T-helper 17 cell (primary cell): ENCODE results near the gene LSS. TPM values are rescaled to one million over a fixed set of nuclear protein-coding genes. Genes with fewer than 3 reads are reported as not detected.
"Not testable (repeated sequence)": the region's sequence is repeated elsewhere in the genome, so short reads cannot be mapped to it uniquely, and the experiment has no call there.

ENCODE experiments used
- ATAC-seq: fragments of 150-1000 bp; cut with Tn5 transposase; 2 replicates; pipeline ENCODE4 v1.10.0; 2021; ENCODE audit warnings: mild to moderate bottlenecking, moderate library complexity
- DNase-seq, 3 donors: peaks; one replicate each; pipeline versions ENCODE4 v3.0.0 to v3.0.0-alpha.2; 2020 to 2021
- H3K9me3 ChIP-seq: one replicate; pipeline ENCODE4 v1.7.0; 2013; ENCODE audit warnings: low read length, mild to moderate bottlenecking; ENCODE audit not compliant: control insufficient read depth, poor library complexity, severe bottlenecking
- H3K27ac Mint-ChIP-seq: one replicate; pipeline ENCODE4 v1.8.0; 2022; ENCODE audit warnings: mild to moderate bottlenecking, moderate library complexity, mixed read lengths
- H3K27me3 Mint-ChIP-seq: one replicate; pipeline ENCODE4 v1.8.0; 2022; ENCODE audit warnings: mixed read lengths
- H3K36me3 Mint-ChIP-seq: one replicate; pipeline ENCODE4 v1.8.0; 2022; ENCODE audit warnings: low read depth, mixed read lengths
- H3K4me1 Mint-ChIP-seq: one replicate; pipeline ENCODE4 v1.8.0; 2022; ENCODE audit warnings: mild to moderate bottlenecking, mixed read lengths
- H3K4me3 Mint-ChIP-seq: one replicate; pipeline ENCODE4 v1.8.0; 2022; ENCODE audit warnings: mild to moderate bottlenecking, moderate library complexity, mixed read lengths
- total RNA-seq, 4 donors: library from RNA in 2 of 4; stranded (reverse) in 2 of 4; gene quantifications; one replicate each; pipeline ENCODE4 v1.2.3 and lab custom pipeline; 2022 to 2026

The LSS gene
- total RNA-seq, 2 donors from 2014 or later = 31.1 to 36.8 TPM

DNA sequence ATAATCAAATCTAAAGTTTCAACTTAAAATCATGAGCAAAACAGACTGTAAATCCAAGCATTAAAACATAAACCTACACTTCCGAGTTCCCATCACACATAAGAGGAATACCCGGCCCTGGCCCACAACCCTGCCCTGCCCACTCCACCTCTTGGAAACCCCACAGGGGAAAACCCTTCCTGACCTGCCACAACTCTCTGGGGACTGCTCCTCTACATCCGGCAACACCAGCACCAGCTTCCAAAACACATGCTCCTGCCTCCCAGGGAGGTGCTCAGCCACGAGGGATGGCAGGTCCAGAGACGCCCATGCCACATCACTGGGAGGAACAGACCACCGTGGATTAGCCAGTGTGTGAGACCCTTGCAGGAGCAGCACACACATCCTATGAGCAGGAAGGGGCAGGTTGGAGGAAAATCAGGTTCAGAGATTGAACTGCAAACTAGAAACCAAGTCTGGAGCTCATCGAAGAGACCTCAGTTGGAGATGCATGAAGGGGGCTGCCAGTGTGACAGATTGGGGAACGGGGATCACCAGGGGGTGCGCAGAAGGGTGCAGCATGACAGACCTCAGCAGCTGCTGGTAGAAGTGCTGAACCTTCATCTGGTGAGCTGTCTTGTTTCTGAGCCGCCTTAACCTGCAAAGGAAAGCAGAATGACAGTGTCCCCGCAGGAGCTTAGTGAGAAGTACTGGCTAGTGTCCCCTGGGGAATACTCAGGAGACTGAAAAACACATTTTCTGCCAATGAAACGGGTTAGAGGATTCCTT, 25.8 kb upstream of the LSS start:
- Mint-ChIP-seq H3K27ac (peak overlapping the region; percentile 81), H3K4me3 (peak overlapping the region; percentile 73), H3K27me3 (no peaks in the 10 kb centered on the region), H3K36me3 (peaks cover 18% of the 10 kb centered on the region), H3K4me1 (peaks cover 33% of the 10 kb centered on the region)
- DNase-seq = no peak
- no peak for ATAC-seq
- no peaks in the 10 kb centered on the region for H3K9me3 ChIP-seq

DNA sequence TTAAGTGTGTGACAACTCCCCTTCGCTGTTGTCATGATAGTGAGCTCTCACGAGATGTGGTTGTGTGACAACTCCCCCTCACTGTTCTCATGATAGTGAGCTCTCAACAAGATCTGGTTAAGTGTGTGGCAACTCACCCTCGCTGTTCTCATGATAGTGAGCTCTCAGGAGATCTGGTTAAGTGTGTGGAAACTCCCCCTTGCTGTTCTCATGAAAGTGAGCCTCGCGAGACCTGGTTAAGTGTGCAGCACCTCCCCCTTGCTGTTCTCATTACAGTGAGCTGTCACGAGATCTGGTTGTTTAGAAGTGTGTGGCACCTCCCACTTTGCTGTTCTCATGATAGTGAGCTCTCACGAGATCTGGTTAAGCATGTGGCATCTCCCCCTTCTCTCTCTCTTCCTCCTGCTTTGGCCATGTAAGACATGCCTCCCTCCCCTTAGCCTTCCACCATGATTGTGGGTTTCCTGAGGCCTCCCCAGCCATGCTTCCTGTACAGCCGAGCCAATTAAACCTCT, 25.1 kb upstream of the LSS start:
- no peaks in the 10 kb centered on the region for H3K9me3 ChIP-seq
- peaks cover 36% of the 10 kb centered on the region for H3K4me1 Mint-ChIP-seq
- no peaks in the 10 kb centered on the region for H3K27me3 Mint-ChIP-seq
- H3K4me3 Mint-ChIP-seq = peak overlapping the region; percentile 73
- ATAC-seq (peak; percentile 95), DNase-seq (peak in 2 of 3 donors; percentile 20 to 22)
- peaks cover 17% of the 10 kb centered on the region for H3K36me3 Mint-ChIP-seq
- H3K27ac Mint-ChIP-seq = peak overlapping the region; percentile 81

DNA sequence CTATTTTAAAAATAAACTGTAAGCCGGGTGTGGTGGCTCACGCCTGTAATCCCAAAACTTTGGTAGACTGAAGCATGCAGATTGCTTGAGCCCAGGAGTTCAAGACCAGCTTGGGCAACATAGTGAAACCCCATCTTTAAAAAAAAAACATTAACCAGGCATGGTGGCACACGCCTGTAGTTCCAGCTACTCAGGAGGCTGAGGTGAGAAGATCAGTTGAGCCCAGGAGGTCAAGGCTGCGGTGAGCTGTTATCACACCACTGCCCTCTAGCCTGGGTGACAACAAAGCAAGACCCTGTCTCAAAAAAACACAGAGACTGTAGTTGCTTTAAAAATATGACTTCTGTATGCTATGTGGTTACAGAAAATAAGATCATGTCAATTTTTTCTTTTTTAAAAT, 24.3 kb upstream of the LSS start:
- no peak for ATAC-seq
- no peak for DNase-seq
- Mint-ChIP-seq H3K27ac (peak overlapping the region; percentile 73), H3K4me1 (peaks cover 35% of the 10 kb centered on the region), H3K27me3 (no peaks in the 10 kb centered on the region), H3K4me3 (no peak overlapping the region), H3K36me3 (peaks cover 14% of the 10 kb centered on the region)
- H3K9me3 ChIP-seq = no peaks in the 10 kb centered on the region

DNA sequence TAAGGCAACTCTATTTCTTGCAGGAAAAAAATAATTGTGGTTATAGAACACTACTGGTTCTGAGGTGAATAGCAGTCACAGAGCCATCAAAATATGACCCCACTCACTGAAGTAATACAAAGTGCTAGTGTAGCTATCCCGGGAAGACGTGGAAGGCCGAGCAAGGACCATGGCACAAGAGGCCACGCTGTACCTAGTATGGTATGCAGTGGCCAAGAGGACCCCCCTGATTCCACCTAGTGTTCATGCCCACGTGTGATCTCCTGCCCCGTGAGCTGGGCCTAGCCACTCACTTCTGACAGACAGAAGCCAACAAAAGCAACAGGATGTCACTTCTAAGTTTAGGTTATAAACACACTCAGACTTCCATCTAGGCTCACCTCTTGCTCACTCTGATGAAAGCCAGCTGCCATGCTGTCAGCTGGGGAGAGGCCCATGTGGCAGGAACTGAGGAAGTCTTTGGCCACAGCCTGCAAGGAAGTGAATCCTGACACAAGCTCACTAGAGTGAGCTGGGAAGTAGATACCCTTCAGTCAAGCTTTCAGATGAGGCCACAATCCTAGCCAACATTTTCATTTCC, 21.7 kb upstream of the LSS start:
- Mint-ChIP-seq H3K4me3 (no peak overlapping the region), H3K27ac (peak overlapping the region; percentile 59), H3K36me3 (peaks cover 11% of the 10 kb centered on the region), H3K27me3 (no peaks in the 10 kb centered on the region), H3K4me1 (peaks cover 33% of the 10 kb centered on the region)
- no peak for DNase-seq
- H3K9me3 ChIP-seq = no peaks in the 10 kb centered on the region
- ATAC-seq = no peak

DNA sequence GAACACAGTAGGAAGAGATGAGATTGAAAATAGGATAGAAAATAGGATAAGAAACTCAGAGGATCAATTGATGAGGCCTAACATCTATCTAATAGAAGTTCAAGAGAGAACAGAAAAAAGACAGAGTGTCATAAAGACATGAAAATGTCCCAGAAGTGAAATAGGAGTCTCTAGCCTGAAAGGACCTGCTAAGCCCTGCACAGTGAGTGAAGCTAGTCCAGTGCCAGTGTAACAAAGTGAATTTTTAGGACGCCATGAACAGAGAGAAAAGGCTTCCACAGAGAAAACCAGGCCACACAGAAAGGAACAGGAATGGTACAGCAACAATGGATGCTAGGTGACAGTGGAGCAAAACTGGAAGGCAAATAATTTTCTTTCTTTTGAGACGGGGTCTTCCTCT, 20.3 kb upstream of the LSS start:
- Mint-ChIP-seq H3K4me3 (no peak overlapping the region), H3K4me1 (peaks cover 22% of the 10 kb centered on the region), H3K36me3 (peaks cover 6% of the 10 kb centered on the region), H3K27ac (no peak overlapping the region), H3K27me3 (no peaks in the 10 kb centered on the region)
- no peak for ATAC-seq
- no peak for DNase-seq
- no peaks in the 10 kb centered on the region for H3K9me3 ChIP-seq

DNA sequence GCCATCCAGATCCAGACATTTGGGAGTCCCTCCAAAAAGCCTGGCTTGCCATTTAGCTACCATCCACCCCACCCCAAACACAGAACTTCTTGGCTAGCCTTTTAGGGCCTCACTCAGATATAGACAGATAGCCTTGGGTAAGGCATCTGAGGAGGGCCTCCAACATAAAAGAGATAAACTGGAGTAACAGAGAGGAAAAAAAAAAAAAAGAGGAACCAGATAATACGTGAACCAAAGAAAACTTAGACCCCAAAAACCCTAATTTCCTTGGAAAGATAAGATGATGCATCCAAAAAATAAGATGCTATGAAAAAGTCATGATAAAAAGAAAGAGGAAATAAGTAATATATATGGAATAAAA, 19.8 kb upstream of the LSS start:
- peak overlapping the region; percentile 29 for H3K27ac Mint-ChIP-seq

DNA sequence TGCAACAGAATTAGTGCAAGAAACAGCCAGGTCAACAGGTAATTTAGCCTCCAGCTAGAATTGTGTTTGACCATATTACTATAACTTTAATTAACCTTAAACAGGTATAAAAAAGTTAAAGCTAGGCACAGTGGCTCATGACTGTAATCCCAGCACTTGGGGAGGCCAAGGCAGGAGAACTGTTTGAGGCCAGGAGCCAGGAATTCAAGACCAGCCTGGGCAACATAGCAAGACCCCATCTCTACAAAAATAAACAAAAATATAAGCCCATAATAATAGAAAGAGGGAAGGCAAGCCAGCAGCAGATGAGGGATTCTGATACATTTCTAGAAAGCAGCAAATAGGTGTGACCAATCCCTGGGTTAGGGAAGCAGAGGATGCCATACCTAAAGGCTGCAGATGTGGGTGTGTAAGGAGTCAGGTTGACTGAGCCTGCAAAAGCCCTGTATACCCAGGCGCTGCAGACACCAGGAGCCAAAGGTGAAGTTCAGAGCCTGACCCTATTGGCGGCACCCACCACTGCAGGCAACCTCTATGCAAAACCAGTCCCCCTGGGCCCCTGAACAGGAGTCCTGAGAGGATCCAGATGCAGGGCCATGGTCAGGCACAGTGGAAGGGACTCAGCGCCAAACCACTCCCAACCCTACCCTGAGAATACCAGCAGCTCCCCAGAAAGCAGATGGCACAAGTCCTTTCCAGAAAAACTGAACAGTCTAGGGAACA, 19.3 kb upstream of the LSS start:
- ATAC-seq = no peak
- peaks cover 22% of the 10 kb centered on the region for H3K4me1 Mint-ChIP-seq

More for the DNA sequence above, 19.8 kb upstream of the LSS start:
- no peaks in the 10 kb centered on the region for H3K9me3 ChIP-seq
- H3K4me3 Mint-ChIP-seq = no peak overlapping the region
- DNase-seq = no peak
- ATAC-seq = no peak
- peaks cover 6% of the 10 kb centered on the region for H3K36me3 Mint-ChIP-seq
- peaks cover 19% of the 10 kb centered on the region for H3K4me1 Mint-ChIP-seq
- H3K27me3 Mint-ChIP-seq = no peaks in the 10 kb centered on the region

DNA sequence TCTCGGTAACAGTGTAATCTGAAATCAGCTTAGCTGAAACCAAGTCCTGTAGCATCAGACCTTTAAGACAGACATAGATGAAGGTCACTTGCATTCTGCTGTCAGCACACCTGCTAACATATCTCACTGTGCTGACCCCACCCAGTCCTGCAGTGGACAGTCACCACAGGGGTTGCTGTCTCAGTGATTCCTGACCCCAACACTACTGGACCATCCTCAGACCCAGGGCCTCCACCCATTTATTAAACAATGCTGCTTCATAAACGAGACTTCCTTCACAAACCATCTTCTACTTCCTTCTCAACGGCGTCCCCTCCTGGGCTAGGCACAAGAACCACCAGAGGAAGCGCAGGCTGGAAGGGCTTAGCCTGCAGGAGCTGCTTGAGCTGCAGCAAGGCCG, 17.8 kb upstream of the LSS start:
- Mint-ChIP-seq H3K27me3 (no peaks in the 10 kb centered on the region), H3K4me3 (no peak overlapping the region), H3K27ac (no peak overlapping the region), H3K4me1 (peaks cover 22% of the 10 kb centered on the region), H3K36me3 (peaks cover 7% of the 10 kb centered on the region)
- ATAC-seq (no peak), DNase-seq (no peak)
- no peaks in the 10 kb centered on the region for H3K9me3 ChIP-seq

More for the DNA sequence above, 19.3 kb upstream of the LSS start:
- no peak overlapping the region for H3K4me3 Mint-ChIP-seq
- no peaks in the 10 kb centered on the region for H3K9me3 ChIP-seq
- peak overlapping the region; percentile 29 for H3K27ac Mint-ChIP-seq
- no peak for DNase-seq
- peaks cover 7% of the 10 kb centered on the region for H3K36me3 Mint-ChIP-seq
- H3K27me3 Mint-ChIP-seq = no peaks in the 10 kb centered on the region

DNA sequence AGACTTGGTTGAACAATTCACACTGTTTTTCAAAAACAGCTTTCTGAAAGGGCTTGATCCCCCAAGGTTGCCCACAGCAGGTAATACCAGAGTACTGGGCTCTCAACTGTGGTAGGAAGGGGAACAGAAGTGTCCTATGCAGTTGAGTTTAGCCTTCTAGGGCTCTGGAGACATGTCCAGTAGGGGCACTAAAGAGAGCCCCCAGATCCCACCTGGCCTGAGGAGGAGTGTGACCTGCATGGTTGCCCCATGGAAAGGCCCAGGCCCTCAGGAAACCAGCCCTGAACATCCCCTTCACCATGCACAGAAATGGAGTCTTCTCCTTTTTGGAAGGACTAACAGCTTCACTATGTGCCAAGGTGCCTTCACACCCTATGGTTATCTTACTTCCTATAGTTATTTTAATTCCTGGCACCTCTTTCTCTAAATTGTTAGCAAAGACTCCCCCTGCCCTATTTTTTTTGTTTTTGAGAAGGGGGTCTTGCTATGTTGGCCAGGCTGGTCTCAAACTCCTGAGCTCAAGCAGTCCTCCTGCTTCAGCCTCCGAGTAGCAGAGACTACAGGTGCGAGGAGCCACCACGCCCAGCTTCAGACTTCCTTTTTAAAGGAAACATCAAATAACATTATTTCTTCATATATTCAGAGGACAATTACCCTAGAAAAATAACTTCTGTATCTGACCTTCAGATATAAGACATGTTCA, 16.8 kb upstream of the LSS start:
- no peaks in the 10 kb centered on the region for H3K27me3 Mint-ChIP-seq

DNA sequence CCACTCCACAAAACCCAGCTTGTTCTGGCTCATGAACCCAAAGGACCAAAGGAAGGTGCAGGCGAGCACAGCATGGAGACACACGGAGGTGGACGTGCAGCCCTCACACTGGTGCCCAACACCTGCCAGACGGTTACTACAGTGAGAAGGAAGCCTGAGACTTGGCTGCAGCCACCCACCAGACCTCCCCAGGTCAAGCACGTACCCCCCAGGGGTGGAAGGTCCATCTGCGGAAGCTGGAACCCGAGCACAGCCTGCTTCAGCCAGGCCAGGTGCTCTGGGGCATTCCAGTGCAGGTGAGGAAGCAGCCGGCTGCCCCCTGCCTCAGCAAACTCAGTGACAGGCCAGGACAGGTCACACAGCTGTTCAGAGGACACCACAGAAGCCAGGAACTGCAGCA, 16.0 kb upstream of the LSS start:
- Mint-ChIP-seq H3K4me1 (peaks cover 18% of the 10 kb centered on the region), H3K36me3 (peaks cover 12% of the 10 kb centered on the region), H3K27me3 (no peaks in the 10 kb centered on the region), H3K4me3 (no peak overlapping the region), H3K27ac (no peak overlapping the region)
- H3K9me3 ChIP-seq = no peaks in the 10 kb centered on the region
- ATAC-seq (no peak), DNase-seq (no peak)

More for the DNA sequence above, 16.8 kb upstream of the LSS start:
- no peaks in the 10 kb centered on the region for H3K9me3 ChIP-seq
- H3K27ac Mint-ChIP-seq = no peak overlapping the region
- peaks cover 19% of the 10 kb centered on the region for H3K4me1 Mint-ChIP-seq
- no peak for ATAC-seq
- no peak for DNase-seq
- peaks cover 11% of the 10 kb centered on the region for H3K36me3 Mint-ChIP-seq
- no peak overlapping the region for H3K4me3 Mint-ChIP-seq

DNA sequence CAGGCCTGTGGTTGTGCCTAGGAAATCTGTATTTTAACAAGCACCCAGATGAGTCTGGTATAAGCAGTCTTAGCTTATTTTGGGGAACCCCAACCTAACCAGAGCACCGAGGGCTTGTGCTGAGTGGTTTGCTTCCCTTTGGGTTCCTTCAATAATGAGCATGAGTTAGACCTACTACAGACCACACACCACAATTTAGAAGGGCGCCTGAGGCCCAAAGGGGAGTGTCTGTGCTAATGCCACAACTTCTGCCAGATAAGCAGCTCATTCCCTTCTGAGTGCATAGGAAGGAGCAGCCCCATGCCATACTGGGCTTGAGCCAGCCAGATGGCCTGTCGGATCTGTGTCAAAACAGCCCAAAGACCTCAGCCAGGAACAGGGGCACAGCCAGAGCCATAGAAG, 15.4 kb upstream of the LSS start:
- peaks cover 15% of the 10 kb centered on the region for H3K36me3 Mint-ChIP-seq

DNA sequence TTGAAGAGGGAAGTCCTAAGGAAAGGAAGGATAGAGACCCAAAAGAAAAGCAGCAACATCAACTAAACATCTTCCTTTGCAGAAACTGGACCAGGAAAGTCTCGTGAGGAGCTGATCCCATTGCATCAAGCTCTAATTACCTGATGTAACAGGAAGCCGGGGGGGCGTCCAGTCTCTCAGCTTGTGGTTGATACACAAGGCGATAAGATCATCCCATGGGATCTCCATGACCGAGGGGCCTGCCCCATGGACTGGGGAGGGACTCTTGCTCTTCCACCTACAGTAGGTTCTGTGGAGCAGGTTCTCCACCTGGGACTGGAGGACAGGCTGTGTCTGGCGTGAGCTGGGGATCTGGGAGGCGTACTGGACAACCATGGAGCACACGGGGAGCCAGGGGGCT, 14.8 kb upstream of the LSS start:
- H3K4me3 Mint-ChIP-seq = no peak overlapping the region
- H3K27me3 Mint-ChIP-seq = no peaks in the 10 kb centered on the region
- DNase-seq (no peak), ATAC-seq (no peak)
- no peaks in the 10 kb centered on the region for H3K9me3 ChIP-seq
- peaks cover 19% of the 10 kb centered on the region for H3K36me3 Mint-ChIP-seq
- no peak overlapping the region for H3K27ac Mint-ChIP-seq
- H3K4me1 Mint-ChIP-seq = peaks cover 16% of the 10 kb centered on the region

More for the DNA sequence above, 15.4 kb upstream of the LSS start:
- ATAC-seq (no peak), DNase-seq (no peak)
- no peak overlapping the region for H3K4me3 Mint-ChIP-seq
- H3K27ac Mint-ChIP-seq = no peak overlapping the region
- no peaks in the 10 kb centered on the region for H3K27me3 Mint-ChIP-seq
- peaks cover 20% of the 10 kb centered on the region for H3K4me1 Mint-ChIP-seq
- H3K9me3 ChIP-seq = no peaks in the 10 kb centered on the region

DNA sequence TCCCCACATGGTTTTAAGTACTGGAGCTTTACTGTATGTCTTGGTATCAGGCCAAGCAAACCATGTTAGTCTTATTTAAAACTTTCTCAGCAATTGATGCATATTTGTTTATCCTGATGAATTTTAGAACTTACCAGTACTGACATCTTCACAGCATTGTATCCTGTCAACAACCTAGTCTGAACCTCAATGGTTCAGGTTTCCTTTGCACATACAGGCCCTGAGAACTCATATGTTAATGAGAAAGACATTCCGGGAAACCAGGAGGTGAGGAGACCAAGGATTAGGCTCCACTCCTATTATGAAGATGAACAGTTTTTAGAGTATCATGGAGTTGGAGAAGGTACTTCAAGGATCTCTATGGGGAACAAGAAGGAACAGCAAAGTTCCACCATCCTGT, 13.0 kb upstream of the LSS start:
- not testable (repeated sequence) for DNase-seq, H3K27me3 Mint-ChIP-seq, H3K27ac Mint-ChIP-seq, ATAC-seq, H3K4me3 Mint-ChIP-seq, H3K9me3 ChIP-seq
- H3K4me1 Mint-ChIP-seq = peaks cover 16% of the 10 kb centered on the region
- peaks cover 17% of the 10 kb centered on the region for H3K36me3 Mint-ChIP-seq
